AG09319 (cell line): Measurements from ENCODE around the gene MCEMP1.

Source experiments
- DNase-seq: peaks from one replicate; pipeline ENCODE4 v3.0.0-alpha.2; 2010; ENCODE audit warnings: low read depth; ENCODE audit errors: extremely low read depth
- TF ChIP-seq, protein P1 (sequence below): IDR thresholded peaks from 2 replicates; pipeline ENCODE4 v1.5.1; 2011; ENCODE audit warnings: low read depth, mild to moderate bottlenecking, inconsistent platforms, low read length, moderate library complexity

The MCEMP1 gene

DNA sequence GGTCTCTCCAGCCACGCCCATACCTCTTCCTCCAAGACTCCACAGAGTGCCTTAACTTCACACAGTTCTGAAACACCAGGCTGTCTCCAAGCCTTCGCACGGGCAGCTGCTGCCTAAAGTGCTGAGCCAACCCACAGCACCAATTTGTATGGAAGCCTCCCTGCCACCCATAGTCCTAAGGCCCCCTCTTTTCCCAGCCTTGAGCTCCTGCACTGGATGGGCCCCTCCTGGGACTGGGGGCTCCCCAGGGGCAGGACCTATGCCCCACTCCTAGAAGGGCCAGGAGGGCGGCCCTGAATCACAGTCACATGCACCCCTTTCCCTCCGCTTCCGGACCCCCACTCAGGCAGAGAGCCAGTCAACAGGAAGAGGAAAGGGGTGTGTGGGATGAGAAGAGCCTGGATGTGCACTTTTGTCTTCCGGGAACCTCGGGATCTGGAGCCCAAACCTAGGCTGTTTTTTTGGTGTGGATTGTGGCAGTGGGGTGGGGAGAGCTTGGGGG lies 30.1 kb downstream of the MCEMP1 start:
- TF ChIP-seq, protein P1, sequence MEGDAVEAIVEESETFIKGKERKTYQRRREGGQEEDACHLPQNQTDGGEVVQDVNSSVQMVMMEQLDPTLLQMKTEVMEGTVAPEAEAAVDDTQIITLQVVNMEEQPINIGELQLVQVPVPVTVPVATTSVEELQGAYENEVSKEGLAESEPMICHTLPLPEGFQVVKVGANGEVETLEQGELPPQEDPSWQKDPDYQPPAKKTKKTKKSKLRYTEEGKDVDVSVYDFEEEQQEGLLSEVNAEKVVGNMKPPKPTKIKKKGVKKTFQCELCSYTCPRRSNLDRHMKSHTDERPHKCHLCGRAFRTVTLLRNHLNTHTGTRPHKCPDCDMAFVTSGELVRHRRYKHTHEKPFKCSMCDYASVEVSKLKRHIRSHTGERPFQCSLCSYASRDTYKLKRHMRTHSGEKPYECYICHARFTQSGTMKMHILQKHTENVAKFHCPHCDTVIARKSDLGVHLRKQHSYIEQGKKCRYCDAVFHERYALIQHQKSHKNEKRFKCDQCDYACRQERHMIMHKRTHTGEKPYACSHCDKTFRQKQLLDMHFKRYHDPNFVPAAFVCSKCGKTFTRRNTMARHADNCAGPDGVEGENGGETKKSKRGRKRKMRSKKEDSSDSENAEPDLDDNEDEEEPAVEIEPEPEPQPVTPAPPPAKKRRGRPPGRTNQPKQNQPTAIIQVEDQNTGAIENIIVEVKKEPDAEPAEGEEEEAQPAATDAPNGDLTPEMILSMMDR, result no peak
- DNase-seq, result no peak

GRCh38 chr19:7709932-7710460 lies 33.1 kb downstream of the MCEMP1 start:
- no peak for DNase-seq
- TF ChIP-seq, protein P1, result no peak

GRCh38 chr19:7710616-7711015 lies 33.7 kb downstream of the MCEMP1 start:
- TF ChIP-seq, protein P1, result no peak

DNA sequence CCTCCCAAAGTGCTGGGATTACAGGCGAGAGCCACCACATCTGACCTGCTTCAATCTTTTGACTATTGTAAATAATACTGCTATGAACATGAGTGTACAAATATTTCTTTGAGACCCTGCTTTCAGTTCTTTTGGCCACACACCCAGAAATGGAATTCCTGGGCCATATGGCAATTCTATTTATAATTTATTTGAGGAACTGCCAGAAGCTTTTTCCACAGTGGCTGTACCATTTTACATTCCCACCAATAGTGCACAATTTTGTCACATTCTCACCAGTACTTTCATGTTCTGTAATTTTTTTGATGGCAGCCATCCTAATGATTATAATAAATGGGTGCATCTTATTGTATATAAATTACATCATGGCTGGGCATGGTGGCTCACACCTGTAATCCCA lies 38.8 kb downstream of the MCEMP1 start:
- TF ChIP-seq, protein P1, result no peak
- no peak for DNase-seq

More at GRCh38 chr19:7710616-7711015, 33.7 kb downstream of the MCEMP1 start:
- no peak for DNase-seq

GRCh38 chr19:7716762-7717161 lies 39.9 kb downstream of the MCEMP1 start:
- TF ChIP-seq, protein P1, result no peak
- DNase-seq, result no peak

DNA sequence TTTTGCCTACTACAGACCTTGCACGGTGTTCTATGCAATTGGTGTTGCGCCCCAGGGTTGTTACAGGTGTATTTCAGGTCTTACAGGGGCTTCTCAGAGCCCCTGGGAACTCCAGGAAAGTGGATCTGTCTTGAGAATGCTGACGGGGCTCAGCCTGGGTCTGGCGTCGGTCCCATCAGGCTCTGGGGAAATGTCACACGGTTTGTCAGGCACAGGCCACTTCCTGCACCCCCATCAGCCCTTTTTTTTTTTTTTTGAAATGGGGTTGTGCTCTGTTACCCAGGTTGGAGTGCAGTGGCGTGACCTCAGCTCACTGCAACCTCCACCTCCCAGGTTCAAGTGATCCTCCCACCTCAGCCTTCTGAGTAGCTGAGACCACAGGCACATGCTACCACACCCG lies 41.8 kb downstream of the MCEMP1 start:
- DNase-seq, result no peak
- TF ChIP-seq, protein P1, result no peak

DNA sequence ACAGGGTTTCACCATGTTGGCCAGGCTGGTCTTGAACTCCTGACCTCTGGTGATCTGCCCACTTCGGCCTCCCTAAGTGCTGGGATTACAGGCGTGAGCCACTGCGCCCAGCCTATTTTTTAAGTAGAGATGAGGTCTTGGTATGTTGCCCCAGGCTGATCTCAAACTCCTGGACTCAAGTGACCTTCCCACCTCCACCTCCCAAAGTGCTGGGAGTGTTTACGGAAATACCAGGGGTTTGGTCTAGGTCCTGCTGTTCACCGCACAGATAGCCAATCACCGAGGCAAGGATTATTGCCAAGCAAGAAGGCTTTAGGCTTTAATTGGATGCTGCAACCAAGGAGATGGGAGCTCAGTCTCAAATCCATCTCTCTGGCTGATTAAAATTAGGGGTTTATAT lies 43.5 kb downstream of the MCEMP1 start:
- no peak for DNase-seq

More for the DNA sequence above, 43.5 kb downstream of the MCEMP1 start:
- TF ChIP-seq, protein P1, result no peak
